Peyer's patch (tissue), 4 donors: Measurements from ENCODE around the gene OSBPL5.

Source experiments
- POLR2A ChIP-seq, 2 donors: fragments of 450-650 bp; IDR thresholded peaks; one replicate each; pipeline ENCODE4 v1.5.1; 2017; ENCODE audit warnings: antibody characterized with exemption in 2 of 2, mild to moderate bottlenecking in 2 of 2, moderate library complexity in 2 of 2
- TF ChIP-seq, protein P1 (sequence below), 6 experiments: fragments of 450-650 bp in 4 of 6; fragments of 200-600 bp in 2 of 6; sonication (generic) in 1 of 6; IDR thresholded peaks; one replicate each; pipeline ENCODE4 v1.5.1; 2017 to 2019; ENCODE audit warnings: antibody characterized with exemption in 6 of 6, mild to moderate bottlenecking in 3 of 6, moderate library complexity in 1 of 6

DNA sequence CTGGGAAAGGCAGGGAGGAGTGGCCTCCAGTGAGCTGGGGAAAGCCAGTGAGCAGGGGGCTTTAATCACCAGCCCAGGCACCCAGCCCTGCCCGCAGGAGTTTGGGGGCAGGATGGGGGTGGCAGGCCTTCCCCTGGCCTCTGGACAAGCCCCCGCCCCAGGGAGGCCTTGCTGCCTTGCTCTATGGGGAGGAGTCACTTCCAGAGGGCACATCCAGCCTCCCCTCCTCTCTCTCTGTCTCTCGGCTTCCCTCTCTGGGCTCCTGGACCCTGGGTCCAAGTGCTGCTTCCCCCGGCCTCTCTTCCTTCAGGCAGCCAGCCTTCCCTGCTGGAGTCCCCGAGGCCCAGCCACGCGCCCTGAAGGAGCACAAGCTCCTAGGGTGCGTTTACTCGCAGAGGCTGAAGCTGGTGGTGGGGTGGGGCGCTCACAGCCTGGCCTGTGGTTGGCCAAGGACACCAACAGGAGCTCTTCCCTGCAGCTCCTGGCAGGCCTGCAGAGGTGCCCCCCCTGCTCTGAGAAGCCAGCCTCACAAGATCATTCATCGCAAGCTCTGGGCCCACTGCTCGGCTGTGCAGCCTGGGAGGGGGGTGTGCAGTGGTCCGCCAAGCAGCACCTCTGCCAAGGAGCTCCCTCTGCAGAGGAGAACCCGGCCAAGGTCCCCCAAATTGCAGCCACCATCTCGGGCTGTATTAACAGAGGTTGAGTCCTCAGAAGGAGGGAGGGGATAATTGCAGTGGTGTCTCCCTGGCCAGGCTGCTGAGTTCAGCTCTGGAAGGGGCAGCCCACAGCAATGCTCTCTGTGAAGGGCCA lies 25.4 kb downstream of the OSBPL5 start:
- TF ChIP-seq POLR2A (IDR thresholded peaks at IDR 0.05), result no peak
- TF ChIP-seq, protein P1, sequence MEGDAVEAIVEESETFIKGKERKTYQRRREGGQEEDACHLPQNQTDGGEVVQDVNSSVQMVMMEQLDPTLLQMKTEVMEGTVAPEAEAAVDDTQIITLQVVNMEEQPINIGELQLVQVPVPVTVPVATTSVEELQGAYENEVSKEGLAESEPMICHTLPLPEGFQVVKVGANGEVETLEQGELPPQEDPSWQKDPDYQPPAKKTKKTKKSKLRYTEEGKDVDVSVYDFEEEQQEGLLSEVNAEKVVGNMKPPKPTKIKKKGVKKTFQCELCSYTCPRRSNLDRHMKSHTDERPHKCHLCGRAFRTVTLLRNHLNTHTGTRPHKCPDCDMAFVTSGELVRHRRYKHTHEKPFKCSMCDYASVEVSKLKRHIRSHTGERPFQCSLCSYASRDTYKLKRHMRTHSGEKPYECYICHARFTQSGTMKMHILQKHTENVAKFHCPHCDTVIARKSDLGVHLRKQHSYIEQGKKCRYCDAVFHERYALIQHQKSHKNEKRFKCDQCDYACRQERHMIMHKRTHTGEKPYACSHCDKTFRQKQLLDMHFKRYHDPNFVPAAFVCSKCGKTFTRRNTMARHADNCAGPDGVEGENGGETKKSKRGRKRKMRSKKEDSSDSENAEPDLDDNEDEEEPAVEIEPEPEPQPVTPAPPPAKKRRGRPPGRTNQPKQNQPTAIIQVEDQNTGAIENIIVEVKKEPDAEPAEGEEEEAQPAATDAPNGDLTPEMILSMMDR (IDR thresholded peaks at IDR 0.05), result no peak
